ENCODE measurements around the gene PPOX. TPM values are rescaled to one million over a fixed set of nuclear protein-coding genes. Genes with fewer than 3 reads are reported as not detected.

The PPOX gene
- polyA plus RNA-seq, 1 donor: 18.2 TPM

DNA sequence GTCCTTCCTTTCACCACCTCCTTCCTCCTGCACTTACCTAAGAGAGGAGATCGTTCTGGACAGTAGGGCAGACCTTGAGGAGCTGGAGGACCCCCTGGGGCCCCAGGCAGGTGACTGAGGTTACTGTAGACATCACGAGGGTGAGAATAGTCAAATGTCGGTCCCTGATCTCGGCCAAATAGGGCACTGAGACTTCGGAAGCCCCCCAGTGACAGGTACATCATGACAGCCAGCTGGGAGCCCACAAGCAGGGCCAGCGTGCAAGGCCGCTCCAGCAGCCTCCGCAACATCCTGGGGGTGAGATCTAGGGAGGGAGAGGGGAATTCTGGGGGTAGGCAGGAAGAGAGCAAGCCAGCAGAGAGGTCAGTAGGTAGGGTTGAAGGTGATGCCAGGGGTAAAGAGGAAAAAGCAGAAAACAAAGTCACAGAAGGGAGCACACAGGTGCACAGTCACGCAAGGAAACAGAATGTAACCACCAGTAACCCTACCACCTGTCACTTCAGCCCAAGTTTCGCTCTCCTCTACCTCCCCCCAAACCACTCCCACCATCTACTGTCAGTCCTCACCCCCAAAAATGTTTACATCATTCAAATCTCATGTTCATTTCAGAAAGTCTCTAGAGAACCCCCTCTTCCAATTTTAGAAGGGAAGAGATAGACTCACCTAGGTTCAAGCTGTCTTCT, 9.7 kb downstream of the PPOX start:
- no peak for DNase-seq (ENCODE audit: low read depth)

DNA sequence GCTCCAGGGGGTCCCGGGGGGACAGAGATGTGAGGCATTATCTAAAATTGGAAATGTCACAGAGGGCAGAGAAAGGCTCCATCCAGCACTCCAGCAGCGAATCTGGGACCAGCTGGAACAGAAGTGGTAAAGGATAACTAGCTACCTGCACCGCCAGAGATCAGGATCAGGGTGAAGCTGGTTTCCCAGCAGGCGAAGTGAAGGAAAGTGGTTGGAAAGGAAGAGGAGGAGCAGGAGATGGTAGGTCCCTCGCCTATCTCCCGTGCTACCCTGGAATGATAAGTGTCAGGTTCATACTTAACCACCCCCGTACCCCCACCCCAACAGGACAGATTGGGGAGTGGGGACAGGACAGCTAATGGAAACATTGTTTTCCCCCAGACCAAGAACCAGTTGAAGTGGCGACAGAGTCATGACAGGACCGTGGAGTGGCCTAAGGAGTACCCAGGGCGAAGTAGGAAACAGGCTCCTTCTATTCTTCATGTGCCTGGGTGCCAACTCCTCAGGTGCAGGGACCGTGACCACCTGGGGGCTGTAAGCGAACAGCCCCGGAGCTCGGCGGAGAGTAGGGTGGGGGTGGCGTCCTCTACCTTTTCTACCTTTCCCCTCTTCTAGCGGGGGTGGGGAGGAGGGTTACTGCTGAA, 10.4 kb downstream of the PPOX start:
- no peak for DNase-seq (ENCODE audit: low read depth)

DNA sequence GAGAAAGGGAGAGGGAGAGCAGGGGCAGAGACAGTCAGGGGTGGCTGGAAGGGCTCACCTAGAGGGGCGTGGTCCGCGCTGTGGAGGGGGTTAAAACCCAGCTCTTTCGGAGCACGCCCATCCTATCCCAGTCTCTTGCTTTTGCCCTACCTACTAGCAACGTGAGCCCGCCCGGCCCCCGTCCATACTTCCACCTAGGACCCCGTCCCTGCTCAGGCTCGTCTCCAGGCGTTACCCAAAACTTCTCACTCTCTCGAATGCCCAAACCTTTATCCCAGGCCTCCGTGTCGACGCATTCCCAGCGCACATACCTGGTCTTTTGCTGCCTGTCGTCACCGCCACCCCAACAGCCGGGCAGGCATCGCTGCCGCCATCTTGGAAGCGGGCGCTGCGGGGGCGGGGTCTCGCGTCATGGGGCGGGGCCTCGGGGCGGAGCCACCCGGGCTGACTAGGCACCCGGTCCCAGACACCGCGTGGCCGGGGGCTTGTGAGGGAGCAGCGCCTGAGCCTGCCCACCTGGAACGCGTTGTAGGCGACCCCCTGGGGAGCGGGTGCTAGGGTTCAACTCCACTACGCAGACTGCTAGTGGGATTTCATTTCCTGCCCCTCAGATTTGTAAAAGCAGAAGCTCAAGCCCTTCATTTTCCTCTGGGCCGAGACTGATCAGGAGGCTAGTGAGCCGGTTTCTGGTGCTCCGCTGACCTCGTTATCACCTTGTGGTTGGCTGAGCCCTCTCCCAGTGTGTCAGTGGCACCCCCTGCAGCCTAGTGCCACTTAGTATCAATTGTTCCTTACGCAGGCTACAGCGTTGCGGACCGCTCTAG, 11.1 kb downstream of the PPOX start, which contains the start of gene B4GALT3:
TSS of gene B4GALT3 (minus strand) at position 396 of the 824 bp plus-strand sequence. CDS start 1,447 bp downstream, outside the sequence.
- DNase-seq (ENCODE audit: low read depth): no peak

DNA sequence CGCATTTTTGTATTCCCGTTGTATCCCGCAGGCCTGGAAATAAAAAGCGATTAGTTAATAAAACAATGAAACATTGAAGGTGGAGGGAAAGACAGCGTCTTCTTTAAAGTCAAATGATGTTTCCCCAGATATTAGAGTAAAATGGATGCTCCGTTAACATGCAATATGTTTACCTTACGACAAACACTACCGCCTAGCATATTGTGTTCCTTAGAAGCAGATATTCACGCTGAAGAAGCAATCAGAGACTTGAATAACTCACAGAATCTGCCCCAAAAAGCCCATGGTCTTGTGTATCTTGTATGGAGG, 11.7 kb downstream of the PPOX start:
- no peak for DNase-seq (ENCODE audit: low read depth)

DNA sequence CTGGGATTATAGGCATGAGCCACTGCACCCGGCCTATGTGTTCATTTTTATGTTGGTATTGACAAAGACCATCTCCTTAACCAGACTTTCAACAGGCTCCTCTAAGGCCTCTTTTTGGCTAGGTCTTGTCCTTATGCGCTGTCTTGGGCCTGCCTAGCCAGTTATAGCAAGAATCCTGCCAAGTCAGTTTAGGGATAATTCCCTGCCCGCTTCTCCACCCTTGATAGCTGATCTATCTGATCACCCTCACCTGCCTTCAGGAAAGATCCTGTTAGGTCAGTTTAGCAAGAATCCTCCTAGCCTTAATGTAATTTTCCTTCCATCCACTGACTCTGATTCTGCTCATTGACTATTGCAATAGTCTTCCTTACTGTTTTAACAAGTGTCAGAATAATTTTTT, 13.5 kb downstream of the PPOX start:
- no peak for DNase-seq (ENCODE audit: low read depth)

DNA sequence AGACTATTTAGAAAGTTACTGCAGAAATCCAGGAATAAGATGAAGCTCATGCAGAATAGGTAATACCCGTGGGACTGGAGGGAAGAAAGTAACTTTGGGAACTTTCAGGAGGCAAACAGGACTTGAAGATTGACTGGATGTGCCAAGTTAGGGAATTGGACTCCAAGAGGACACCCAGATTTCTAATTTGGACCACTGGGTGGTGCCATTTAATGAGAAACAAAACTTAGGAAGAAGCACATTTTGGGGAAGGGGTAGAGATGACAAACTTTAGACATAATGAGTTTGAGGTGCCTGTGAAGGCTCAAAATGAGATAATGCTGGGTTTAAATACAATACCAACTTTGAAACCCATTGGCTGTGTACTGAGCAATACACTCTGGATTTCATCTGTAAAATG, 14.4 kb downstream of the PPOX start:
- DNase-seq (ENCODE audit: low read depth): no peak

DNA sequence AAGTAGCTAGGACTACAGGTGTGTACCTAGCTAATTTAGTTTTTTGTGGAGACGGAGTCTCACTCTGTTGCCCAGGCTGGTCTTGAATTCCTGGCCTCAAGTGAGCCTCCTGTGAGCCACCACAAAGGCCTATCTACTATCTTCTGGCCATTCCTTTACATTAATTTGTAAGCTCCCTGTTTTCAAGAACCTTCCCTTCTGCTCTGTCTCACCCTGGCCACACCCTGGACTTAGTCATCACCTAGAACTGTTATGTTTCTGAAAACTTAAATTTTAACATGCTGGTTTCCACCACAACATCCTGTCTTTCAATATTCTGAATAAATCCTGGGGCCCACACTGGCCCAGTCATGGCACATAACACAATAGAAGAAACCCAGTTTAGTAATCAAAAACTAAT, 16.0 kb downstream of the PPOX start:
- DNase-seq (ENCODE audit: low read depth): no peak

DNA sequence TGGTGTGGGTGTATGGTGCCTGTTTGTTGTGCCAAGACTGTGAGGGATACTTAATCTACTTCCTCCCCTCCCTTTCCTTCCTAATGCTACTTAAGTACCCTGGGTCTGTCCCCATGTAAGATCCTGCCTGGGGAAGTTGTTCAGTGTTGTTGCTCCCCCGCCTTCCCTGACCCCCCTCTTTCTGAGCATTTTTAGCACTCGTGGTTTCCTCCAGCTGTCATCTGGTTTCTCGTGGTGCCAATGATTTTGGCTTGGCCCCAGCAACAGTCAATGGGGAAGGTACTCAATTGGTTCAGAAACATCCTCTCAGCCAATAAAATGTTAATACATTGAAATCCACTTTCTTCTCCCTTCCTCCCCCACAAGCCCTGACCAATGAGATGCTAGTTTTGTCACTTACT, 19.1 kb downstream of the PPOX start:
- DNase-seq (ENCODE audit: low read depth): no peak

DNA sequence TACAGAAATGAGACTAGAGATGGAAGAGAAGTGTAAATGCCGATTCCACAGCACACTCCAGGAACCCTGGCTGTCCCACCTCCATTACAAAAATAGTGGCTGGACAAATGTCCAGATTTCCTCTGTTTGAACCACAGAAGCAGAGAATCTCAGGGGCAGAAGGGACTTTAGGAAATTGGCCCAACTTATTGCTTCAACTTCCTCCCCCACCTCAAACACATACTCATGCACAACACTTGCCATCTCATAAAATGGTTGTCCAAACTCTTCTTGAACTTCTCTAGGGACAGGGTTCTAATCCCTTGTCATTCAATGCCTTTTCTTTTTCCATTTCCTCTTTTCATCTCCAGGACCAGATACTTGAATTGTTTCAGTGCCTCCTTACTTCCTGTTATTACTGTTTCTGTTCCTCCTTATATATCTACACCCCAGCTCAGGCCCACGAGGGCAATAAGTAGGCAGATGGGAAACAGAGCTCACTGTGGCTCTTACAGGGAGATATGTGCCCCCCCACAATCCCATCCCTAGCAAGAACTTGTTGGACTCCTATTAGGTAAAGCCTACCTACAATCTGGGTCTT, 19.6 kb downstream of the PPOX start:
- DNase-seq (ENCODE audit: low read depth): no peak

DNA sequence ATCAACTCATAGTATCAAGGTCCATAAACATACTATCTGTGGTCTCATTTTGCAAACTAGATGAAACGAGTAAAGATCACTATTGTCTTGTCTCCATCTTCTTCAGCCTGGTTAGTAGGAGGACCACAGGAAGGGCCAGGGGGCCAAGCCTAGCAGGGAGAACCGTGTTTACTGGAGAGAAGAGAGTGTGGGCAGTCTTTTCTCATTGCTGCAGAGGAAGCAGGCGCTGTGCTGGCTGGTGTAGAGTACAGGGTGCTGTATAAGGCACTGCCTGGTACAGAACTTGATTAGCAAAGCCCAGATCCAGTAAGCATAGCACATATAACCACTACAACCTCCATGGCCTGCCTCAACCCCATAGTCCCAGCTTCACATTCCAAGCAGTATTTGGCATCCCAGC, 21.1 kb downstream of the PPOX start:
- no peak for DNase-seq (ENCODE audit: low read depth)

DNA sequence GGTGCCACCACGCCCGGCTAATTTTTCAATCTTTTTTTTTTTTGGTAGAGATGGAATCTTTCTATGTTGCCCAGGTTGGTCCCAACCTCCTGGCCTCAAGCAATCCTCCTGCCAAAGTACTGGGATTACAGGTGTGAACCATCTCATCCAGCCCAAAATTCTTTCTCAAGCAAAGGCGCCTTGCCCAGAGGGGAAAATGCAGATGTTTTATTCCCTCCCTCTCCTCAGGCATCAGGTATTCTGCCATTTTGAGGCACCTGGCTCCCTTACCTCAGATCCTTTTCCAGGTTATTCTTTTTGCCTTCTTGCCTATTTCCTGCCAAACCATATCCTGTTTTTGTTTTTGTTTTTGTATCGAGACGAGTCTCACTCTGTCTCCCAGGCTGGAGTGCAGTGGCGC, 22.2 kb downstream of the PPOX start:
- no peak for DNase-seq (ENCODE audit: low read depth)

DNA sequence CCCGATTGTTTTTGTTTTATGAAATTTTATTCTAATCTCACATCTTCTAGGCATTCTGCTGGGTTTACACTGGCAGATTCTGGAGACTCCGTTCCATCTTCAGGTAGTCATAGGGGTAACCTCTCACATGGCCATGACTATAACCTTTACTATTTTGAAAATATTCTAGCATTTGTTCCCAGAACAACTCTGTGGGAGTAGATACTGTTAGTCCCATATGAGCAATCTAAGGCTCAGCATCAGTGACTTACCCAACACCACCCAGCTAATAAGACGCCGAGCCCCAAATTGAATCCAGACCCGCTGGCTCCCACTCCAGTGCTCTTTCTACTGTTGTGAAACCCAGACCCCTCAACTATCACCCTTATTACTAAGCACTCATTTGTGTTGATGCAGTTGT, 22.8 kb downstream of the PPOX start:
- no peak for DNase-seq (ENCODE audit: low read depth)

DNA sequence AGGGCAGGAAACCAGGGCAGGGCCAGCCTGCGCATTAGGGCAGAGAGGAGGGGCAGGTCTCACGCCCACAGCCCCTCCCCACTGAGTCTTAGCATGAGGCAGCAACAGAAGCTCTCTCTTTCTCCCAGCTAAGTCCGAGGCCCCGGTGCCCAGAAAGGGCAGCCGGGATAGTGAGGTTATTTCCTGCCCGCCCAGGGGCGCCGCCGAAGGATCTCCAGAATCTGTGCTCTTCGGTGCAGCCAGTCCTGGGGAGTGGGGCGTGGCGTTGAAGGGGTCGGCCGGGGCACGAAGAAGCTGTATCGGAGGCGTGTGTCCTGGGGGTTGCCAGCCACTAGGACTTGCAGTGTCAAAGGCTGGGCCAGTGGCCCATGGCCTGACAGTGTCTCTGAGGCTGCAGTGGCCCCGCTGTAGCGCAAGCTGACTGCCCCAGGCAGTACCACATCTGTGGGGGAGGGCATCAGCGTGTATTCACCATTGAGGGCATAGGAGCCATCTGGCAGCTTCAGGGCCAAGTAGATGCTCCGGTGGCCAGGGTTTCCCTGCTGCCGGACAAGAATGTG, 24.8 kb downstream of the PPOX start:
- DNase-seq (ENCODE audit: low read depth): no peak

DNA sequence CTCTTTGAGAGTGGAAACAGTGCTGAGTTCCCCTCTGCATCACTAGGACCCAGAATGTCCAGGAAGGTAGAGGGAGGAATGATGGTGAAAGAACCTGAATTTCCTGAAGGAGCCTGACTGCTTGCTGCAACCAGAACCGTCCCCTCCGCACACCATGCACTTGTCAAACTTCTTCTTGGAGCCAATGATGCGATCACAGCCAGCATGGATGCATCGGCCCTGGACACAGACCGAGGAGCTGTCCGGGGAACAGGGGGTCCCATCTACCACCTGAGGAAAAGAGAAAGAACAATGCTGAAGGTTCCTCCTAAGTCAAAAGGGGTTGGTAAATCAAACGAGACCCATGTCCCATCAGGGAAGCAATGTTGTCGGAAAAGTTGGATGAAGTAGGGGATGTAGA, 25.7 kb downstream of the PPOX start:
- no peak for DNase-seq (ENCODE audit: low read depth)

DNA sequence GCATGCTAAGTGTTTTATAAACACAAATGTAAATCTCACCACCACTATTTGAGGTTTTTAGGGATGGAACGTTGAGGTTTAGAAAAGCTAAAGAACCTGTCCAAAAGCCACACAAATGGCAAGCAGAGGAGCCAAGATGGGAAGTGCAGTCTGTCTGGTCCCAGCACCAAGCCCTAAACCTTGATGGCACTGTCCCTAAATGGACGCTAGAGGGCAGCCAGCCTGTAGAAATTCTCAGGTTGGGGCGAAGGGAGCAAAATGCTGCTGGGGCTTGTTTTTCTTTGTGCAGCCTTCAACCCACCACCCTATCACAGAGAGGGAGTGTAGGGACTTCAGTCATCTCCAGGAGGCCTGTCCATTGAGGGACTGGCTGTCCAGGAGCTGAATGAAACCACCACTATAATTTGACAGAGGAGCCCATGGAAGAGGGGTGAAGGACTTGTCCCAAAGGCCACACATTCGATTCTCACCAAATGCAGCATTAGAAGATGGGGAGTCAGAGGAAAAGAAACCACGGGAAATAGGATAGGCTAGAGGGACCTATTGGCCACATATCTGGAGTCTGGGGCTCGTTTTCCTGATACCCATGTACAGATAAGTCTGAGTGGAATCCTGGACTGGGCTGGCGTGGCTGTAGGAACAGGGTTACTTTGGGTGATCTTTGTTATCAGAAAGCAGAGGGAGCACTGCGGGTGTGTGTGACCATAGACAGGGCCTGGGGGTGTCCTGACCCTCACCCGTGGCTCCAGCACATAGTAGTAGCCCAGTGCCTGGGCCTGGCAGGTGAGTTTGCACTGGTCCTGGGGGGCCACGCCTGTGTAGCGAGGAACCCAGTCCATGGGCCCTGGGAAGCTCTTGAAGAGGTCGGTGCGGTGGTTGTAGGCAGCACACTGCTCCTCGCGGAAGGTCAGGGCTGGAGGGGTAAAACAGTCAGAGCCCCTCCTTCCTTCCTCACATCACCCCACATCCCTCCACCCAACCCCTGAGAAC, 26.5 kb downstream of the PPOX start:
- DNase-seq (ENCODE audit: low read depth): no peak

DNA sequence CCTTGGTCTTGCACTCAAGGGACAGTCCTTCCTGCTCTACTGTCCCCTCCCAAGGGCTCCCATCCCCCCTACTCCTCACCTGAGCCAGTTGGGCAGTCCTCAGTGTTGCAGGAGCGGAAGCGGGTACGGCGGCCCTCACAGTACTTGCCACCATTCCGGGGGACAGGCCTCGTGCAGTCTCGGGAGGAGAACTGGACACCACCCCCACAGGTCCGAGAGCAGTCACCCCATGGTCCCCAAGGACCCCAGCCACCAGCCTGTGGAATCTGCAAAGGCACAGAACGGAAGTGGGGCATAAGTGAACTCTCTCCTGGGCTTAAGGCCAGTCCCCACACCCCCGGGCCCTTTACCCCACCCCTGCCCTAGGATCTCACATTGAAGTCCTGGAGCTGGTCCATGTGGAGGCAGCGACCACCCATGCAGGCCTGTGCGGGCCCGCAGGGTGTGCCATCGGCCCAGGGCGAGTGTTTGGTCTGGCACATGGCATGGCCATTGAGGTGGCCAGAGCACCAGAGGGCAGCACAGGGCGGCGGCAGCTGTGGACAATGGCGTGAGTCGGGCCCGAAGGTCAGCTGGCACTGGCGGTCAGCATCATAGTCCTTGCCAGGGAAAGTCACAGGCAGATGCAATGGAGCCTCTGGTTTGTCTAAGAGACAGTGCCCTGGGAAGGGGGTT, 27.5 kb downstream of the PPOX start:
- no peak for DNase-seq (ENCODE audit: low read depth)

DNA sequence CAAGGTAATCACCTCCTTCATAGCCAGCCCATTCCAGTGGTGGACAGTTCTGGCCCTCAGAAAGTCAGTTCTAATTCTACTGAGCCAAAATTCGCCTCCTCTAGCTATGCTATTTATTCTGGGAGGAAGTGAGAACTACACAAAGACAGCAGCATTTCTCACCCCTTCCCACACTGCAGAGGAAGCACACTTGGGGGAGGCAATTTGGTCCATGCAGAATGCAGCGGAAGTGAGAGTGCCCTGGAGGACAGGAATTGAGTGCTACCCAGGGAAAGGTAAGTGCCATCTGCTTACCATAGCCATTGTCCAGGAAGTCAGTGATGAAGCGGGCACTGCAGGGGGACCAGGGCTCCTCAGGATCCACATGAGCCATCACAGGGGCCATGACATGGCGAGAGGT, 28.9 kb downstream of the PPOX start:
- DNase-seq (ENCODE audit: low read depth): no peak

DNA sequence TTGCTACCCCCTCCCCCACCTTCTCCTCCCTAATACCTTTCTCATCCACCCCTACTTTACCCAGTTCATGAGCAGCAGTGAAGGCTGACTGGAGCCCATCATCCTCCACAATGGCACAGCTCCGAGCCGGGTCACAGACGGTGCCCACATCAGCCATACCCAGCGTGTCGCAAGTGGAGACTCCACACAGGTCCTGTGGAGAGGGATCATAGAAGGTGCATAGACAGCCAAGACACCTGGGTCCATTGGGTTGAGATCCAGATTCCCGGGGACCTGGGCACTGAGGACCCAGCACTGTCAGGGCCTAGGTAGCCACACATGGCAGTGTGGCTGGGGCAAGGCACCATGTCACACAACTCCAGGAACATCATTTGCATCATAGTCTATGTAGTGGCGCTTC, 29.9 kb downstream of the PPOX start:
- DNase-seq (ENCODE audit: low read depth): no peak

DNA sequence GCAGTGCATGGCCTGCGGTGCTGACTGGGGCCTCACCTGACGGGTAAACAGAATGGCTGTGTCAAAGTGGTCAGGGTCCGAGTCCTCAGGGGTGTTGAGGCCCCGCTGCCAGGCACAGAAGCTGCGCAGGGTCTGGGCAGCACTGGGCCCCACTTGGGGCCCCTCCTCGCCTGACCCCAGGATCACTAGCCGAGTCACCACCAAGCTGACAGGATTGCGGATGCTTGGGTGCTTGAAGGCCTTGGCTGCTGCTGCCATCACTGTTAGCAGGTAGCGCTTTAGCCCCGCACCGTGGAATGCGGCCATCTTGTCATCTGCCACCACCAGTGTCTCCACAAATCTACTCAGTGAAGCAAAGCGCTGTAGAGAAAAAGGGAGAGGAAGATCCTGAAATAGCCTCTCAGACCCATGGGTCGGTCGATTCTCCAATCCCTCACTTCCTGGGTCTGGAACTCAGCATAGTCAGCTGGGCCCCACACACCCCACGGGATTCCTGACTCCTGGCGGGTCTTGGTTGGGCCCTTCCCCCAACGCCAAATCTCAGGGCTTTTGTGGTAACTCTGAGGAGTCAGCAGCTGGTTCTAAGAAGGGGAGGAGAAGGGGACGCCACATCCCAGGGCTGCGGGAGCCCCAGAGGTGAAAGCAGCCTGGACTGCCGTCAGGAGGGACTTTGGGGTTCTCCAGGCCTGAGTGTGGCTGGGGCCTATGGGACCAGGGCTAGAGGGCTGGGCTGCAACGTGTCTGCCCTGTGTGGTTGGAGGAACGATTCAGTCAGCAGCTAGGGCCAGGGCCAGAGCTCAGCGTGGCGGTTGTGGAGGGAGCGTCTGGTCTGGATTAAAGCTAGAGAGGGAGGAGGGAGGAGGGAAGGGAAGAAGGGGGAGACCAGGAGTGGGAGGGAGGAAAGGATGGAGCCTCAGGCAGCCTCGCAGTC, 30.6 kb downstream of the PPOX start:
- peak; percentile 81 for DNase-seq (ENCODE audit: low read depth)

Measured in forelimb muscle (tissue), 1 donor.